ENCODE data around the gene MMP15.
"Not testable (repeated sequence)": the region's sequence is repeated elsewhere in the genome, so short reads cannot be mapped to it uniquely, and the experiment has no call there.

Gene MMP15

DNA sequence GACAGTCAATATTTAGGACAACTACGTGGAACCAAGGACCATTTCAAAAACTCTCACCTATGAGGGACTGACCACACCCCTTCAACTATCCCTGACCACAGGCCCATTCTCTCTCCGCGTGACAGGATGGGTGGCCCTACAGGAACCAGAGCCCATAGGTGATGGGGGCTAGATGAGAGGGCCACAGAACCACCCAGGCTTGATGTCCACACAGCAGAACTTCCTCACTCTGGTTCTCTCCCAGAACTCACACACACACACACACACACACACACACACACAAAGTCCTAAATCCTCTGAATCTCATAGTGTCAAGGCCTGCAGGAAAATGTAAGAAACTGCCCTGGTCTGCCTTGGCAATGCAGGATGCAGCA, 26.6 kb upstream of the MMP15 start:
- DNase-seq (ENCODE audit: low spot score in 2 of 2), result no peak
- Mint-ChIP-seq H3K4me3 (peak overlapping the region; percentile 77), H3K36me3 (ENCODE audit: insufficient read depth) (peaks cover 42% of the 10 kb centered on the region)

DNA sequence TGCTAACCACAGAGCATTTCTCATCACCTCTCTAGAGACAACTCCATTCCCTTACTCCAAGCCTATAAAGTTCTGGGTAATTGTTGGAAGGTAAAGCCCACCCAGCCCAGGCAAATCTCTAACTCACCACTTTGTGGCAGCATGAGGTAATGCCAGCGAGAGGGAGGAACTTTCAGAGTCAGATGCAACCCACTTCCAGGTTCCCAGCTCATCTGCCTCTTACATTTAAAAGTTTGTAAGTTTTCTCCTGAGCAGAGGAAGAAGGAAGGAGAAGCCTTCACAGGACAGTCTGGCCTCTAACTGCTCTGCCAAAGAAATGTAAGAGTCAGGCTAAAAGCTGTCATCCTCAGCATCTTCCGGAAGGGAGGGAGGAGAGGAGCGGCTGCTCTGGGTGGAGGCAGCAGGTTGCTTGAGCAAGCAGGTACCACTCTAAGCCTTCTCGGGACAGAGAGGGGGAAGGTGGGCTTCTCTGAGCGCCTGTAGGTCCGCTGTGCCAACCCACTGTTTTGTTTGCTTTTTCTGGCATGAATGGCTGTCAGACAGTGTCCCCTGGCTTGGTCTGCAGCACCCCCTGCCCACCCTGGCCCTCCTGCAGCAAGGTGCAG, 26.1 kb upstream of the MMP15 start:
- peak; percentile 17 for ATAC-seq (replicated peaks; ENCODE audit: extremely low read depth, poor library complexity, severe bottlenecking)
- Mint-ChIP-seq H3K27ac (ENCODE audit: low read depth) (peak overlapping the region; percentile 63), H3K27me3 (no peaks in the 10 kb centered on the region), H3K4me1 (peaks cover 63% of the 10 kb centered on the region), H3K36me3 (ENCODE audit: insufficient read depth) (peaks cover 42% of the 10 kb centered on the region), H3K9me3 (no peaks in the 10 kb centered on the region), H3K4me3 (peak overlapping the region; percentile 77)
- DNase-seq (ENCODE audit: low spot score in 2 of 2), result peak in 1 of 2 donors; percentile 18

More for the DNA sequence above, 26.6 kb upstream of the MMP15 start:
- no peak for ATAC-seq (replicated peaks; ENCODE audit: extremely low read depth, poor library complexity, severe bottlenecking)
- Mint-ChIP-seq H3K9me3 (no peaks in the 10 kb centered on the region), H3K4me1 (peaks cover 62% of the 10 kb centered on the region), H3K27ac (ENCODE audit: low read depth) (peak overlapping the region; percentile 63), H3K27me3 (no peaks in the 10 kb centered on the region)

DNA sequence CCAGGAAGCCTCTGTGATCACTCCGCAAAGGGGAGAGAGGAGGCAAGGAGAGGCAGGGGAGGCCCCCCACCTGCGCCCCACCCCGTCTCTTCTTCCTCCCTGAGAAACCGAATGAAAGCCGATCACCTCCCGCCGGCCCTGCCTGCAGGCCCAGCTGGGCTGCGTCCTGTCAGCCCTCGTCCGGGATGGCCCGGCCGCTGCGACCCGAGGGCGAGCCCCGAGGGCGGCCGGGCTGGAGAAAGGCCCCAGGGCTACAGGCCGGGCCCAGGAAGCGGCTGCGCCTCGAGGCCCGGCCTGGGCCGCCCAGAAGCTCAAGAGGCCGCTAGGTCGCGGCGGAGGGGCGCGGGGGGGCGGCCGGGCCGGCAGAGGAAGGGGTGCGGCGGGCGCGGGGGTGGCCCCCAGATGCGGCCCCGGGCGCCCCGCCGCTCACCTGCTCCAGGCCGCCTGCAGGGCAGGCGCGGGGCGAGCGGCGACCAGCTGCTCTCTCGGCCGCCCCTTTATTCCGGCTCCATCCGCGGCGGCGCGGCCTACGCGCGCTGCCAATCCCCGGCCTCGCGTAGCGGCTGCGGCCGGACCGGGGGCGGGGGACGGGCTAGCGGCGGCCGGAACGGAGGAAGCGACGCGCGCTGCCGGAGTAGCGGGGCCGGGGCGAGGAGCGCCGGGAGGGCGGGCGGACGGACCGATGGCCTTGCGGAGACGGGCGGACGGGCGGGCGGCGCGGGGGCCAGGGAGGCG, 25.4 kb upstream of the MMP15 start, which contains the start of gene ZNF319:
Gene ZNF319, minus strand, starts transcription at position 702 of the 735 bp plus-strand sequence. CDS start 2,407 bp downstream, outside the sequence.
- Mint-ChIP-seq H3K9me3 (no peaks in the 10 kb centered on the region), H3K4me3 (peak within 1 kb of the TSS; percentile 86), H3K36me3 (ENCODE audit: insufficient read depth) (peaks cover 43% of the 10 kb centered on the region), H3K27me3 (no peaks in the 10 kb centered on the region), H3K27ac (ENCODE audit: low read depth) (peak within 1 kb of the TSS; percentile 63), H3K4me1 (peaks cover 63% of the 10 kb centered on the region)
- DNase-seq (ENCODE audit: low spot score in 2 of 2) (no peak), ATAC-seq (replicated peaks; ENCODE audit: extremely low read depth, poor library complexity, severe bottlenecking) (peak; percentile 0)

DNA sequence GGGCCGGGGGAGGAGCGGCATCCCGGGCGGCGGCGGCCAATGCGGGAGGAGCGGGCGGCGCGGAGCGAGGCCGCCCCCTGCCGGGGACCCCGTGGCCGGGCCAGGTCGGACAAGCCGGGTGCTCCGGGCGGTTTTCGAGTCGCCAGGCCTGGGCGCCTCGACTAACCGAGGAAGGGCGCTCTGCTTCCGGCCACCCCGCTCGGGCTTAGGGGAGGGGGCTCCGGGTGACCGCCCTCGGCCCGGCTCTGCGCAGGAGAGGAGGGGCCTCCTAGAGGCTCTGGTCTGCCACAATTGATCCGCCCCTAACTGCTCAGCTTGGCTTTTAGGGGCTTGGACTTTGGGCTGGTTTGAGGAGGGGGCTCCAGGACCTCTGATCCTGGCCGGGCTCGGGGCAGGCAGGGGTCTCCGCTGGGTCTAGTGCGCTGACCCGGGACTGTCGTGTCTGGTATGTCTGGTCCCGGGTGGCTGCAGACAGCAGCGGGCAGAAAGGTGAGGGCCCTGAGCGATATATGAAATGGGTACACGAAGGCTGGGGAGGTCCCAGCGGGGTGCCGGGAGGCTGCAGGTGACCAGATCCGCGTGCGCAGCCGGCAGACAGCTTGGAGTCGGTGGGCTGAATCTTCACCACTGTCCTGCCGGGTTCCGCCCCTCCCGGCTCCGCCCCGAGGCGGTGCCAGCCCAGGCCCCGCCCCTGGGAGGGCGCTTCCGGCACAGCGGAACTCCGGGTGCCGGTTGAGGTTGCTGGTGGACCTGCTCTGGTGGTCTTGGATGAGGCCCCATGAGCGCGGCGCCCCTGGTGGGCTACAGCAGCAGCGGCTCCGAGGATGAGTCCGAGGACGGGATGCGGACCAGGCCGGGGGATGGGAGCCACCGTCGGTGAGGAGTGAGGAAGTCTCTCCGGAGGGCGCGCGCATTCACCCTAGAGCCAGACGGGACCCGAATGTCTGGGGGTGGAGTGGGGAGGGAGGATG, 24.6 kb upstream of the MMP15 start, which contains the start of gene USB1:
Gene USB1, plus strand, starts transcription at position 702 of the 971 bp plus-strand sequence. Its CDS starts 77 bp downstream, at position 779.
- Mint-ChIP-seq H3K36me3 (ENCODE audit: insufficient read depth) (peaks cover 42% of the 10 kb centered on the region), H3K27ac (ENCODE audit: low read depth) (peak within 1 kb of the TSS; percentile 57), H3K4me1 (peaks cover 58% of the 10 kb centered on the region), H3K9me3 (no peaks in the 10 kb centered on the region), H3K4me3 (peak within 1 kb of the TSS; percentile 86), H3K27me3 (no peaks in the 10 kb centered on the region)
- ATAC-seq (replicated peaks; ENCODE audit: extremely low read depth, poor library complexity, severe bottlenecking) (peak; percentile 76), DNase-seq (ENCODE audit: low spot score in 2 of 2) (peak; percentile 78 to 82)

DNA sequence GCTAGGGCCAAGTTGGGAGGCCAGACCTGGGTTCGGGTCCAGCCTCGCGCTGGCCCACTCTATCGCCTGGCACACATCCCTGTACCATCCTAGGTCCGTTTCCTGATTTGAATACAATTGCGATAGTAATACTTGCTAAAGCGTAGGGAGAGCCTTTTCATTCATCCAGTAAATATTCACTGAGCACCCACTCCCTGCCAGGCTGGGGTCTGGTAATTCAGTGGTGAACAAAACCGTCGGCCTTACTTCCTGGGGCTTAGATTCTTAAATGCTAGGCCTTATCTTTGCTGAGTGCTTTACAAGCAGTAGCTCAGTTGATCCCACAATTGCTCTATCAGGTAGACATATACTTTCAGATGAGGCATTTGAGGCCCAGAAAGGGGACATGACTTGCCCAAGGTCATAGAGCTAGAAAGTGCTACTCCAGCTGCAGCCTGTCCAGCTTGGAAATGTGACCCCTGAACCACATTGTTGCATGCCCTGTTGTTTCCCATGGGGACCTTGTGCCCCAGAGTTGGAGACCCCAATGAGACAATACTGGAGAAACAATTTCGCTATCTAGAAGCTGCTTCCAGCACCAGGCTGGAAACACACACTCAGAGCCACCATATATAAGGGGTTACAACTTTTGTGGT, 23.7 kb upstream of the MMP15 start:
- Mint-ChIP-seq H3K36me3 (ENCODE audit: insufficient read depth) (peaks cover 41% of the 10 kb centered on the region), H3K4me3 (peak overlapping the region; percentile 86), H3K27me3 (no peaks in the 10 kb centered on the region), H3K27ac (ENCODE audit: low read depth) (no peak overlapping the region), H3K9me3 (no peaks in the 10 kb centered on the region), H3K4me1 (peaks cover 59% of the 10 kb centered on the region)
- no peak for DNase-seq (ENCODE audit: low spot score in 2 of 2)
- no peak for ATAC-seq (replicated peaks; ENCODE audit: extremely low read depth, poor library complexity, severe bottlenecking)

DNA sequence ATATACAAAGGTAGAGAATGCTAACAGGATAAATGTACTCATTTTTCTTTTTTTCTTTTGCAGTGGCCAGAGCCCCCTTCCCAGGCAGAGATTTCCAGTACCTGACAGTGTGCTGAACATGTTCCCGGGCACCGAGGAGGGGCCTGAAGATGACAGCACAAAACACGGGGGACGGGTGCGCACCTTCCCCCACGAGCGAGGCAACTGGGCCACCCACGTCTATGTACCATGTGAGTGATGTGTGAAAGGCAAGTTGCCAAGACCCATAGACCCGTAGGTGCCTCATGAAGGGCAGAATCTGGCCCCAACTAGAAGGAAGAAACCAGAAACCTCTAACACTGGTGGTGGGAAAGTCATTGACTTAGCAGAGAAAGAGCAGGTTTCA, 23.1 kb upstream of the MMP15 start:
- H3K4me3 Mint-ChIP-seq, result peak overlapping the region; percentile 86
- no peaks in the 10 kb centered on the region for H3K9me3 Mint-ChIP-seq
- no peak overlapping the region for H3K27ac Mint-ChIP-seq (ENCODE audit: low read depth)
- DNase-seq (ENCODE audit: low spot score in 2 of 2), result no peak
- ATAC-seq (replicated peaks; ENCODE audit: extremely low read depth, poor library complexity, severe bottlenecking), result no peak
- peaks cover 60% of the 10 kb centered on the region for H3K4me1 Mint-ChIP-seq
- H3K27me3 Mint-ChIP-seq, result no peaks in the 10 kb centered on the region
- H3K36me3 Mint-ChIP-seq (ENCODE audit: insufficient read depth), result peaks cover 40% of the 10 kb centered on the region

DNA sequence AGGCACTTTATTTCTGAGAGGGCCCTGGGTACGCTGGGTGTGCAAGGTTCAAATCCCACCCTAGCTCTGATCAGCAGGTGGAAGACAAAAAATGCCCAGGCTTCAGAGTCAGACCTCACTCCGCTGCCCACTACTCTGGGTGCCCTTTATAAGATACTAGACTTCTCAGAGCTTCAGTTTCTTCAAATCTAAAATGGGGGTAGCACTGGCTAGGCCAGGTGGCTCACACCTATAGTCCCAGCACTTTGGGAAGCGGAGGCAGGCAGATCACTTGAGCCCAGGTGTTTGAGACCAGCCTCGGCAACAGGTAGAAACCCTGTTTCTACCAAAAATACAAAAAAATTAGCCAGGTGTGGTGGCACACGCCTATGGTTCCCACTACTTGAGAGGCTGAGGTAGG, 22.6 kb upstream of the MMP15 start:
- Mint-ChIP-seq H3K9me3 (no peaks in the 10 kb centered on the region), H3K27ac (ENCODE audit: low read depth) (no peak overlapping the region), H3K27me3 (no peaks in the 10 kb centered on the region), H3K36me3 (ENCODE audit: insufficient read depth) (peaks cover 36% of the 10 kb centered on the region), H3K4me3 (peak overlapping the region; percentile 86), H3K4me1 (peaks cover 54% of the 10 kb centered on the region)
- no peak for ATAC-seq (replicated peaks; ENCODE audit: extremely low read depth, poor library complexity, severe bottlenecking)
- no peak for DNase-seq (ENCODE audit: low spot score in 2 of 2)

DNA sequence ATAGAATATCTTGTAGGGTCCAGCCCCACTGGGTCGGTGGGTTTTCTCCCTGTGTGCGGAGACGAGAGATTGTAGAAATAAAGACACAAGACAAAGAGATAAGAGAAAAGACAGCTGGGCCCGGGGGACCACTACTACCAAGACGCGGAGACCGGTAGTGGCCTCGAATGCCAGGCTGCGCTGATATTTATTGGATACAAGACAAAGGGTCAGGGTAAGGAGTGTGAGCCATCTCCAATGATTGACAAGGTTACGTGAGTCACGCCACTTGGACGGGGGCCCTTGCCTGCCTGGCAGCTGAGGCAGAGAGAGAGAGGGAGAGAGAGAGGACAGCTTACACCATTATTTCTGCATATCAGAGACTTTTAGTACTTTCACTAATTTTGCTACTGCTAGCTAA, 20.8 kb upstream of the MMP15 start:
- H3K27ac Mint-ChIP-seq (ENCODE audit: low read depth); ATAC-seq (replicated peaks; ENCODE audit: extremely low read depth, poor library complexity, severe bottlenecking); H3K4me3 Mint-ChIP-seq; DNase-seq (ENCODE audit: low spot score in 2 of 2); H3K27me3 Mint-ChIP-seq; H3K9me3 Mint-ChIP-seq: not testable (repeated sequence)
- peaks cover 29% of the 10 kb centered on the region for H3K36me3 Mint-ChIP-seq (ENCODE audit: insufficient read depth)
- H3K4me1 Mint-ChIP-seq, result peaks cover 38% of the 10 kb centered on the region

DNA sequence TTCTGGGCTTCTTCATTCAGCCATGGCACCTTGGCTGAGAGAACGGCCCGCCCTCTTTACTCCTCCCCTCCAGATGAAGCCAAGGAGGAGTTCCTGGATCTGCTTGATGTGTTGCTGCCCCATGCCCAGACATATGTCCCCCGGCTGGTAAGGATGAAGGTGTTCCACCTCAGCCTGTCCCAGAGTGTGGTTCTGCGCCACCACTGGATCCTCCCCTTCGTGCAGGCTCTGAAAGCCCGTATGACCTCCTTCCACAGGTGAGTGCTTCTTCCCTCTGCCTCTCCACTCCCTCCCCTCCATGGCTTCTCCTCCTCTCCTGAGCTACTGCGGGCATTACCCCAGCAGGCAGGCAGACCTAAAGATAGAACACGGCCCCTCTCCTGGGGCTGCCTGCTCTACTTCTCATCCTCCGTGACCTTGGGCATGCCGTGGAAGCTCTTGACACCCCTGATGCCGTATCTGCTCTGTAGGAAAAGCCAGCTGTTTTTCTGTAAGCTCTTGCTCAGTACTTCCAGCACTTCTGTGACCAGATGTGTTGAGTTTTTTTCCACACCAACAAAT, 15.6 kb upstream of the MMP15 start:
- ATAC-seq (replicated peaks; ENCODE audit: extremely low read depth, poor library complexity, severe bottlenecking) (no peak), DNase-seq (ENCODE audit: low spot score in 2 of 2) (no peak)
- Mint-ChIP-seq H3K4me1 (peaks cover 11% of the 10 kb centered on the region), H3K27ac (ENCODE audit: low read depth) (no peak overlapping the region), H3K4me3 (no peak overlapping the region), H3K9me3 (no peaks in the 10 kb centered on the region), H3K36me3 (ENCODE audit: insufficient read depth) (peaks cover 23% of the 10 kb centered on the region), H3K27me3 (no peaks in the 10 kb centered on the region)

DNA sequence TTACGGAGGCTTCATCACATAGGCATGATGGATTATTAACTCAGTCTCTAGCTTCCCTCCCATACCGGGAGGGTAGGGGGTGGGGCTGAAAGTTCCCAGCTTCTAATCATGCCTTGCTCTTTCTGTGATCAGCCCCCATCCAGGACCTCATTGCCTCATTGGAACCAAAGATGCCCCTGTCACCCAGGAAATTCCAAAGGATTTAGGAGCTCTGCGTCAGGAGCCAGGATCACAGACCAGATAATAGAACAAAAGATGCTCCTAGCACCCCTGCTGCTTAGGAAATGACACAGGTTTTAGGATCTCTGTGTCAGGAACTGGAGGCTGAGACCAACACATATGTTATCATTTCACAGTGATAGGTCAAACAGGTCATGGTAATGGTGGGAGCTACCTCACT, 14.7 kb upstream of the MMP15 start:
- peaks cover 21% of the 10 kb centered on the region for H3K36me3 Mint-ChIP-seq (ENCODE audit: insufficient read depth)
- no peaks in the 10 kb centered on the region for H3K9me3 Mint-ChIP-seq

DNA sequence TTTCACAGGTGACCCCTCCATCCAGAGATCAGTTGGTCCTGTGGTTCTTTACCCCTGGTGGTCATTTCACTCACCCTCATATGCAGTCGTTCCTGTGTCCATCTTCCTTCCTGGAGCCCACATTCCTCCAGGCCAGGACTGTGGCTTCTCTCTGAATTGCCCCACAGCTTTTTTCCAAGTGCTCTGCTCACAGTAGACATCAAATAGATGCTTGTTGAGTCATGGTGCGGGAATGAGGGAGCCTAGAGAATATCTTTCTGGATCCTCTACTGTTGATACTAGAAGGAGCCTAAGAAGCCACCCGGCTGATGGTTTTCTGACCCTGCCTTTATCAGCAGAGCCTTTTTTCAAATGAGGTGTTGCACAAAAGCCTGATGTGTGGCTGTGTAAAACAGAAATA, 13.9 kb upstream of the MMP15 start:
- Mint-ChIP-seq H3K27me3 (no peaks in the 10 kb centered on the region), H3K36me3 (ENCODE audit: insufficient read depth) (peaks cover 19% of the 10 kb centered on the region), H3K9me3 (no peaks in the 10 kb centered on the region), H3K27ac (ENCODE audit: low read depth) (peak overlapping the region; percentile 44), H3K4me3 (no peak overlapping the region), H3K4me1 (peaks cover 5% of the 10 kb centered on the region)
- ATAC-seq (replicated peaks; ENCODE audit: extremely low read depth, poor library complexity, severe bottlenecking), result no peak
- DNase-seq (ENCODE audit: low spot score in 2 of 2), result no peak

More for the DNA sequence above, 14.7 kb upstream of the MMP15 start:
- ATAC-seq (replicated peaks; ENCODE audit: extremely low read depth, poor library complexity, severe bottlenecking) (no peak), DNase-seq (ENCODE audit: low spot score in 2 of 2) (no peak)
- Mint-ChIP-seq H3K4me1 (peaks cover 5% of the 10 kb centered on the region), H3K27me3 (no peaks in the 10 kb centered on the region), H3K4me3 (no peak overlapping the region), H3K27ac (ENCODE audit: low read depth) (no peak overlapping the region)

DNA sequence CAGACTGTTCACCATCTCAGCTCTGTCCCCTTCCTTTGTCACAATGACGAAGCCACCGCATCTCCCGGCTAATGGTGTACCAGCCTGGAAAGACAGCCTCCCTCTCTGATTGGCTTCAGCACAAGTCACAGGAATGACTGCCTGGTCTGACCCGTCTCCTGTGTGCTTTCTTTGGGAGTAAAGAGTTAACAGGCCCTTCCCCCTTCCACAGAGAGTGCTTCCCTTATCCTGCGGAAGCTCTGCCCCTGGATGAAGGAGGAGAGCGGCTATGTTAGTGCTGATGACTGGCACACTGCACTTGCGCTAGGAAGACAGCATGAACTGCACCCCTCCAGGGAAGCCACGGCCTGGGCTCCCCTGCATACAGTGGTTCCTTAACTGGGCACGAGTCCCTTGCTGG, 13.1 kb upstream of the MMP15 start:
- H3K27me3 Mint-ChIP-seq, result no peaks in the 10 kb centered on the region
- H3K36me3 Mint-ChIP-seq (ENCODE audit: insufficient read depth), result peaks cover 15% of the 10 kb centered on the region
- H3K4me1 Mint-ChIP-seq, result no peaks in the 10 kb centered on the region
- DNase-seq (ENCODE audit: low spot score in 2 of 2), result no peak
- H3K9me3 Mint-ChIP-seq, result no peaks in the 10 kb centered on the region
- H3K27ac Mint-ChIP-seq (ENCODE audit: low read depth), result no peak overlapping the region
- ATAC-seq (replicated peaks; ENCODE audit: extremely low read depth, poor library complexity, severe bottlenecking), result no peak
- H3K4me3 Mint-ChIP-seq, result no peak overlapping the region
